GM11168 (cell line): Measurements from ENCODE around the gene SSTR4.
"Not testable (repeated sequence)": the region's sequence is repeated elsewhere in the genome, so short reads cannot be mapped to it uniquely, and the experiment has no call there.

Source experiments
- in situ Hi-C: fragments of 300-500 bp; cut with MboI; formaldehyde crosslinking; loops from one replicate; pipeline ENCODE4 v1.12.0; 2022; ENCODE audit warnings: low sequenced_read_pairs; ENCODE audit not compliant: unreplicated experiment

SSTR4 gene

GRCh38 chr20:23034721-23035671 is at the start of gene SSTR4:
Gene SSTR4 (plus strand): TSS chr20:23035312. CDS start chr20:23035484, 172 bp downstream.
- in situ Hi-C loops, result no loop called here

- in situ Hi-C loops, result no loop called here
These were observed 48.5 kb upstream of the SSTR4 start for GRCh38 chr20:22986601-22987000.

GRCh38 chr20:22991424-22991823 is 43.7 kb upstream of the SSTR4 start:
- in situ Hi-C loops, result not testable (repeated sequence)

GRCh38 chr20:22993823-22994222 is 41.3 kb upstream of the SSTR4 start:
- in situ Hi-C loops, result no loop called here

GRCh38 chr20:22995923-22996322 is 39.2 kb upstream of the SSTR4 start:
- in situ Hi-C loops, result no loop called here

- in situ Hi-C loops, result no loop called here
These were observed 36.6 kb upstream of the SSTR4 start for GRCh38 chr20:22998476-22998875.

- in situ Hi-C loops, result no loop called here
These were observed 35.4 kb upstream of the SSTR4 start for GRCh38 chr20:22999756-23000155.

- in situ Hi-C loops, result no loop called here
These were observed 34.7 kb upstream of the SSTR4 start for GRCh38 chr20:23000232-23000947.

GRCh38 chr20:23002276-23002675 is 32.8 kb upstream of the SSTR4 start:
- in situ Hi-C loops, result no loop called here

- in situ Hi-C loops, result no loop called here
These were observed 32.0 kb upstream of the SSTR4 start for GRCh38 chr20:23003077-23003635.

GRCh38 chr20:23003881-23004460 is 31.1 kb upstream of the SSTR4 start:
- in situ Hi-C loops, result no loop called here

GRCh38 chr20:23005776-23006175 is 29.3 kb upstream of the SSTR4 start:
- in situ Hi-C loops, result no loop called here

GRCh38 chr20:23007462-23007861 is 27.6 kb upstream of the SSTR4 start:
- in situ Hi-C loops, result no loop called here

- in situ Hi-C loops, result no loop called here
These were observed 27.0 kb upstream of the SSTR4 start for GRCh38 chr20:23007886-23008655.

- in situ Hi-C loops, result no loop called here
These were observed 26.4 kb upstream of the SSTR4 start for GRCh38 chr20:23008667-23009066.

- in situ Hi-C loops, result no loop called here
These were observed 25.5 kb upstream of the SSTR4 start for GRCh38 chr20:23009636-23010035.

- in situ Hi-C loops, result no loop called here
These were observed 25.0 kb upstream of the SSTR4 start for GRCh38 chr20:23010096-23010495.

- in situ Hi-C loops, result no loop called here
These were observed 23.9 kb upstream of the SSTR4 start for GRCh38 chr20:23011008-23011721.

GRCh38 chr20:23013429-23013828 is 21.7 kb upstream of the SSTR4 start:
- in situ Hi-C loops, result no loop called here
